Measurements from ENCODE around the gene MAPK10. TPM values are rescaled to one million over a fixed set of nuclear protein-coding genes. Genes with fewer than 3 reads are reported as not detected.
"Not testable (repeated sequence)": the region's sequence is repeated elsewhere in the genome, so short reads cannot be mapped to it uniquely, and the experiment has no call there.

The MAPK10 gene
- total RNA-seq, 1 donor from 2014 or later: 30.7 TPM

DNA sequence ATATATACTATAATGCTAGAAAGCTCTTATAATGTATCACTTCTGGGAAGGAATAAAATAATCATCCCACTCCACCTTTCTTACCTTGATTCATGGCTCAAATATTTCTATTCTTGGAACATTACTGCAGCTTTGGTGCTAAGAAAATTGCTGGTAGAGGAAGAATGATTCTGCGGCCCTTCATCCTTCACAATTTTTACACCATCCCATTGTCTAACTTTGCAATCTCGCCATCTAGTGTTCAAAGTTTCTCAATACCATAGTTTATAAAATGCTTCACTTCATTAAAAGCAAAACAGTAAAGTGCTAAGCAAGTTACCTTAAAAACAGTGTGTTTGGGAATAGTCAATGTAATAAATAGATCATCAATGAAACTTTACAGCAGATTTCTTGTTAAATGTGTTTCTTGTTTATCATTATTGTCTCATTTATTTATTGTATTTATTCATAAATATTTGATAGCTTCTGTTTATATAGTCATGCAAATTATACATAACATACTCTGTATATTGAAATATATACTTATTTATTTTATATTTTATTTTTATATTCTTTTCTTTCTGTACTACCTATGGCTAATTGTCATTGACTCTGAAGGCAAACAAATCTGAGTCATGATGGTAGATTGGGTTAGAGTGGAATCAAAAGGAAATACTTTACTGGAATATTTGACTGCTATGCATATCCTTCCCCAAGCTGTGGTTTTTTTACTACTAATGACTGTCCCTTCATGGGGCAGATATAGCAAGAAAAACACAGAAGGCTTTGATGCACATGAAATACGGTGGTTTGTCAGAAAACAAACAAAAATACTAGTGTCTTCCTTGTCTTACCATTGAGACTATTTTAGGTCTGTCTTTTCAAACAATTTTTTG is 390.7 kb downstream of the MAPK10 start:
- no peak overlapping the region for H3K27ac ChIP-seq
- TF ChIP-seq, protein P1, sequence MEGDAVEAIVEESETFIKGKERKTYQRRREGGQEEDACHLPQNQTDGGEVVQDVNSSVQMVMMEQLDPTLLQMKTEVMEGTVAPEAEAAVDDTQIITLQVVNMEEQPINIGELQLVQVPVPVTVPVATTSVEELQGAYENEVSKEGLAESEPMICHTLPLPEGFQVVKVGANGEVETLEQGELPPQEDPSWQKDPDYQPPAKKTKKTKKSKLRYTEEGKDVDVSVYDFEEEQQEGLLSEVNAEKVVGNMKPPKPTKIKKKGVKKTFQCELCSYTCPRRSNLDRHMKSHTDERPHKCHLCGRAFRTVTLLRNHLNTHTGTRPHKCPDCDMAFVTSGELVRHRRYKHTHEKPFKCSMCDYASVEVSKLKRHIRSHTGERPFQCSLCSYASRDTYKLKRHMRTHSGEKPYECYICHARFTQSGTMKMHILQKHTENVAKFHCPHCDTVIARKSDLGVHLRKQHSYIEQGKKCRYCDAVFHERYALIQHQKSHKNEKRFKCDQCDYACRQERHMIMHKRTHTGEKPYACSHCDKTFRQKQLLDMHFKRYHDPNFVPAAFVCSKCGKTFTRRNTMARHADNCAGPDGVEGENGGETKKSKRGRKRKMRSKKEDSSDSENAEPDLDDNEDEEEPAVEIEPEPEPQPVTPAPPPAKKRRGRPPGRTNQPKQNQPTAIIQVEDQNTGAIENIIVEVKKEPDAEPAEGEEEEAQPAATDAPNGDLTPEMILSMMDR (IDR thresholded peaks at IDR 0.05): peak; percentile 57
- no peak for DNase-seq
- no peaks in the 10 kb centered on the region for H3K36me3 ChIP-seq
- H3K4me3 ChIP-seq: no peak overlapping the region
- peaks cover 6% of the 10 kb centered on the region for H3K4me1 ChIP-seq
- no peaks in the 10 kb centered on the region for H3K9me3 ChIP-seq
- peak; percentile 56 to 79 for ATAC-seq
- no peaks in the 10 kb centered on the region for H3K27me3 ChIP-seq (ENCODE audit: low read depth)
- intact Hi-C loops (cut with DNase I): no loop called here

DNA sequence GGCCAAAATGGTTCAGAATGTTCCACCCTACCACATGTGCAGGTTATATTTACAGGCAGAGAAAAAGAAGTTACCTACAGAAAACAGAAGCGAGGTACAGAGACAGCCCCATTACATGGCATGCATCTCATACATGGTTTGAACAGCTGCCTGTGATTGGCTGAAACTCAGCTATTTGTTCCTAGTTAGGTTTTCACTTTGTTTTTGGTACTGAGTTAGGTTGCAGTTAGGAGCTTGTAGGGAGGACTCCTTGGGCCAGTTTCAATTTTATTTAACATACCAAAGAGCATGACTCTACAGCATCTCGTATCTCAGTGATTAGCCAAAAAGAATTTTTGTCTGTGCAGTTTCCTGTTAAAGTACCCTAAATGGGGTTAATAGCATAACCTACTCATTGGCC is 392.0 kb downstream of the MAPK10 start:
- intact Hi-C loops (cut with DNase I): no loop called here
- no peak overlapping the region for H3K4me3 ChIP-seq
- no peak overlapping the region for H3K27ac ChIP-seq
- DNase-seq: no peak
- H3K36me3 ChIP-seq: no peaks in the 10 kb centered on the region
- ATAC-seq: peak in 1 of 2 donors; percentile 26
- H3K4me1 ChIP-seq: peaks cover 6% of the 10 kb centered on the region
- TF ChIP-seq, protein P1 (IDR thresholded peaks at IDR 0.05): no peak
- no peaks in the 10 kb centered on the region for H3K9me3 ChIP-seq
- no peaks in the 10 kb centered on the region for H3K27me3 ChIP-seq (ENCODE audit: low read depth)

DNA sequence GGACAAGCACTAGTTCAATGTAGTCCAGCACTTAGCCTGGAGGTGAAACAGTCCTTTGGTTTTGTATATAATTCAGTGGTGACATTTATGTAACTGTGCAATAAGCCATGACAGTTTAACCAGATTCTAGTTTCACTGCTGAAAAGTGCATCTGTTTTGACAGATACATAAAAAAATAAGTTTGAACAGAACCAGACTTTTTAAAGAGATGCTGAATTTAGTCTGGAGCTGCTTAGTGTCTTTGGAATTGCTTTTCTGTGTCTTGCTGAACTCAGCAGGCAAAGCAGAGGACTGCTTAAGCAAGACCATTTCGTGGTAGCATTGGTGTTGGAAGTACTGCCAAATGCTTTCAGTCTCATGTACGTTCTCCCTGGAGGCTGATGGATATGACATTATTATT is 393.5 kb downstream of the MAPK10 start:
- DNase-seq (no peak), ATAC-seq (no peak)
- Histone ChIP-seq H3K27me3 (ENCODE audit: low read depth) (no peaks in the 10 kb centered on the region), H3K4me3 (no peak overlapping the region), H3K36me3 (no peaks in the 10 kb centered on the region), H3K27ac (no peak overlapping the region), H3K9me3 (no peaks in the 10 kb centered on the region), H3K4me1 (peaks cover 6% of the 10 kb centered on the region)
- intact Hi-C loops (cut with DNase I): no loop called here
- TF ChIP-seq, protein P1 (IDR thresholded peaks at IDR 0.05): no peak

DNA sequence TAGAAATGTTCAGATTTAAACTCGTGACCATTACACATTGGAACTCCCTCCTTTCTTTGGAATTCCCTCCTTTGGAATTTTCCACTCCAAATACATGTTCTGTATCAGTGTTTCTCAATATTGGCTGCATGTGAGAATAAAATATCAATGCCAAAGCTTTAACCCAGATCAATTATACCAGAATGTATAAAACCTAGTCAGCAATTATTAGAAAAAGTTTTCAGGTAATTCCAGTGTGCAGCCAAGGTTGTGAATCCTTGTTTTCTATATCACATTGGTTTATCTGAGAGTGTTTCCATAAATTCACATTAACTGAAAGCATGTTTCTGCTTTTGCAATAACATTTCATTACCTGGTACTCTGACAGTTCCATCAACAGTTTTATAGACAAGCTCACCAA is 394.3 kb downstream of the MAPK10 start:
- Histone ChIP-seq H3K36me3 (no peaks in the 10 kb centered on the region), H3K4me1 (peaks cover 6% of the 10 kb centered on the region), H3K27me3 (ENCODE audit: low read depth) (no peaks in the 10 kb centered on the region), H3K9me3 (no peaks in the 10 kb centered on the region), H3K27ac (no peak overlapping the region), H3K4me3 (no peak overlapping the region)
- no peak for DNase-seq
- no peak for ATAC-seq
- TF ChIP-seq, protein P1 (IDR thresholded peaks at IDR 0.05): no peak
- intact Hi-C loops (cut with DNase I): no loop called here

DNA sequence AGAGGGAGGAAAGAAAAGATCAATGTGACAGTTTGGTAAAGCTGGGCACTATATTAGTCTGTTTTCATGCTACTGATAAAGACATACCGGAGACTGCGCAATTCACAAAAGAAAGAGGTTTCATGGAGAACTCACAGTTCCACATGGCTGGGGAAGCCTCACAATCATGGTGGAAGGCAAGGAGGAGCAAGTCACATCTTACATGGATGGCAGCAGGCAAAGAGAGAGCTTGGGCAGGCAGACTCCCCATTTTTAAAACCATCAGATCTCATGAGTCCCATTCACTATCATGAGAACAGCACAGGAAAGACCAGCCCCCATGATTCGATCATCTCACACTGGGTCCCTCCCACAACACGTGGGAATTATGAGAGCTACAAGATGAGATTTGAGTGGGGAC is 394.8 kb downstream of the MAPK10 start:
- H3K4me3 ChIP-seq; ATAC-seq; DNase-seq; intact Hi-C loops (cut with DNase I); H3K27me3 ChIP-seq (ENCODE audit: low read depth); H3K27ac ChIP-seq; H3K9me3 ChIP-seq; H3K36me3 ChIP-seq; H3K4me1 ChIP-seq: not testable (repeated sequence)

DNA sequence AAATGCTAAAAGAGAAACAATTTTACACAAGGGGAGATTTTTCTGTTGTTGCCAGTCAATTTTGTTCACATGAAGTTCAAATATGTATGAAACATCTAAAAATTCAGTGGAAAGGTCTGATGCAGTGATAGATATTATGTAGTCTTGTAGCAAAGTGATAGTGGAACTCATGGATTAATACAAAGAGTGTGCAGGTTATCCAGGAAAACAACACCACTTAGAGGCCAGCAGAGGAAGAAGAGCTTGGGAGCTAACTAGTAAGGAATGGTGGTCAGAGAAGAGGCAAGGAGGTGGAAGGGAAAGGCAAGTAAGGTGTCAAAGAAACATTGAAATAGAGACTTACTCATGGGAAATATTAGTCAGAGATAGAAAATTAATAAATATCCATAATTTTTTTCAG is 395.6 kb downstream of the MAPK10 start:
- DNase-seq: no peak
- TF ChIP-seq, protein P1 (IDR thresholded peaks at IDR 0.05): no peak
- intact Hi-C loops (cut with DNase I): no loop called here

More for the DNA sequence above, 395.6 kb downstream of the MAPK10 start:
- Histone ChIP-seq H3K4me3 (no peak overlapping the region), H3K27me3 (ENCODE audit: low read depth) (no peaks in the 10 kb centered on the region), H3K36me3 (no peaks in the 10 kb centered on the region), H3K9me3 (no peaks in the 10 kb centered on the region), H3K4me1 (peaks cover 6% of the 10 kb centered on the region), H3K27ac (no peak overlapping the region)
- no peak for ATAC-seq
